HK-2 (cell line): ENCODE measurements around the gene IRF1.
"Not testable (repeated sequence)": the region's sequence is repeated elsewhere in the genome, so short reads cannot be mapped to it uniquely, and the experiment has no call there.

Source experiments
- DNase-seq: peaks from one replicate; pipeline ENCODE4 v3.0.0-alpha.2; 2018; ENCODE audit not compliant: unreplicated experiment

The IRF1 gene

GRCh38 chr5:132490484-132491367 is at the start of gene IRF1:
Gene IRF1, minus strand, starts transcription at chr5:132490773. Its CDS starts 1,295 bp downstream, at chr5:132489478.
- peak; percentile 92 for DNase-seq

GRCh38 chr5:132540149-132540548 is 49.6 kb upstream of the IRF1 start:
- no peak for DNase-seq

GRCh38 chr5:132539716-132540115 is 49.1 kb upstream of the IRF1 start:
- no peak for DNase-seq

GRCh38 chr5:132530946-132531345 is 40.4 kb upstream of the IRF1 start:
- no peak for DNase-seq

GRCh38 chr5:132528866-132529634 is 38.5 kb upstream of the IRF1 start:
- DNase-seq: no peak

- no peak for DNase-seq
These were observed 37.4 kb upstream of the IRF1 start for GRCh38 chr5:132528021-132528420.

GRCh38 chr5:132526974-132527564 is 36.5 kb upstream of the IRF1 start:
- DNase-seq: no peak

GRCh38 chr5:132526290-132526973 is 35.9 kb upstream of the IRF1 start:
- DNase-seq: peak; percentile 42

GRCh38 chr5:132525299-132525724 is 34.7 kb upstream of the IRF1 start:
- DNase-seq: no peak

GRCh38 chr5:132524877-132525276 is 34.3 kb upstream of the IRF1 start:
- not testable (repeated sequence) for DNase-seq

- not testable (repeated sequence) for DNase-seq
These were observed 31.5 kb upstream of the IRF1 start for GRCh38 chr5:132522067-132522466.

GRCh38 chr5:132513618-132514336 is 23.2 kb upstream of the IRF1 start:
- DNase-seq: not testable (repeated sequence)

GRCh38 chr5:132510076-132510475 is 19.5 kb upstream of the IRF1 start:
- DNase-seq: no peak

GRCh38 chr5:132506094-132506692 is 15.6 kb upstream of the IRF1 start:
- DNase-seq: no peak

GRCh38 chr5:132505641-132506040 is 15.1 kb upstream of the IRF1 start:
- DNase-seq: no peak

GRCh38 chr5:132504746-132505145 is 14.2 kb upstream of the IRF1 start:
- no peak for DNase-seq

- no peak for DNase-seq
These were observed 12.7 kb upstream of the IRF1 start for GRCh38 chr5:132503244-132503643.

- no peak for DNase-seq
These were observed 11.7 kb upstream of the IRF1 start for GRCh38 chr5:132501961-132502931.

GRCh38 chr5:132501629-132501956 is 11.0 kb upstream of the IRF1 start:
- DNase-seq: no peak
